Loucy (cell line): Measurements from ENCODE around the gene SEMA5A.

ENCODE experiments used
- H2AFZ ChIP-seq: fragments of 200-600 bp; sonication (generic); 2 replicates; pipeline ENCODE4 v1.6.0; 2016; ENCODE audit warnings: antibody characterized with exemption, mild to moderate bottlenecking, low read length, moderate library complexity
- H3F3A ChIP-seq: fragments of 200-600 bp; 2 replicates; pipeline ENCODE4 v1.6.0; 2016; ENCODE audit warnings: antibody characterized with exemption, low read depth, mild to moderate bottlenecking
- H3K27me3 ChIP-seq: fragments of 200-600 bp; sonication (generic); 2 replicates; pipeline ENCODE4 v1.6.1; 2014; ENCODE audit warnings: low read length, mild to moderate bottlenecking; ENCODE audit not compliant: insufficient read depth, poor library complexity, severe bottlenecking
- H3K36me3 ChIP-seq: fragments of 200-600 bp; sonication (generic); 2 replicates; pipeline ENCODE4 v1.6.1; 2016; ENCODE audit warnings: low read length; ENCODE audit not compliant: insufficient read depth
- H3K4me1 ChIP-seq: fragments of 200-600 bp; sonication (generic); 2 replicates; pipeline ENCODE4 v1.5.1; 2014; ENCODE audit warnings: low read length, mild to moderate bottlenecking; ENCODE audit not compliant: insufficient read depth, poor library complexity, severe bottlenecking
- H3K4me2 ChIP-seq: fragments of 200-600 bp; sonication (generic); 2 replicates; pipeline ENCODE4 v1.6.0; 2014; ENCODE audit warnings: antibody characterized with exemption, low read length, low read depth, mild to moderate bottlenecking; ENCODE audit not compliant: poor library complexity, severe bottlenecking
- H3K4me3 ChIP-seq: fragments of 200-600 bp; sonication (generic); 2 replicates; pipeline ENCODE4 v1.5.1; 2014; ENCODE audit warnings: low read length, mild to moderate bottlenecking, mixed read lengths; ENCODE audit not compliant: poor library complexity, severe bottlenecking
- H3K79me2 ChIP-seq: fragments of 200-600 bp; sonication (generic); 2 replicates; pipeline ENCODE4 v1.6.1; 2014; ENCODE audit warnings: low read length; ENCODE audit not compliant: insufficient read depth
- H3K9ac ChIP-seq: fragments of 200-600 bp; sonication (generic); 2 replicates; pipeline ENCODE4 v1.6.0; 2014; ENCODE audit warnings: mild to moderate bottlenecking, low read depth, low read length, moderate library complexity; ENCODE audit not compliant: poor library complexity, severe bottlenecking
- H3K9me2 ChIP-seq: fragments of 200-600 bp; sonication (generic); replicated peaks from 2 replicates; pipeline ENCODE4 v1.6.1; 2016; ENCODE audit warnings: low read depth, low read length, mixed read lengths
- H3K9me3 ChIP-seq: fragments of 200-600 bp; sonication (generic); 2 replicates; pipeline ENCODE4 v1.6.1; 2014; ENCODE audit warnings: mild to moderate bottlenecking, antibody characterized with exemption, low read length, low read depth; ENCODE audit not compliant: insufficient read depth
- H4K20me1 ChIP-seq: fragments of 200-600 bp; sonication (generic); 2 replicates; pipeline ENCODE4 v1.6.0; 2014; ENCODE audit warnings: antibody characterized with exemption, low read length, mild to moderate bottlenecking; ENCODE audit not compliant: insufficient read depth, poor library complexity, severe bottlenecking
- EZH2phosphoT487 ChIP-seq: fragments of 200-600 bp; IDR thresholded peaks from 2 replicates; pipeline ENCODE4 v1.6.1; 2018; ENCODE audit warnings: antibody characterized with exemption, mild to moderate bottlenecking, moderate library complexity, borderline replicate concordance
- TF ChIP-seq, protein P1 (sequence below): fragments of 200-600 bp; sonication (generic); conservative IDR thresholded peaks from 2 replicates; pipeline ENCODE4 v1.5.1; 2014; ENCODE audit warnings: mild to moderate bottlenecking, antibody characterized with exemption, low read length

Gene SEMA5A

GRCh38 chr5:9202636-9203035 lies 343.2 kb downstream of the SEMA5A start:
- H3K4me2 ChIP-seq = no peak overlapping the region
- H3K4me1 ChIP-seq = no peaks in the 10 kb centered on the region
- no peak overlapping the region for H3K4me3 ChIP-seq
- H3F3A ChIP-seq = no peaks in the 10 kb centered on the region
- no peaks in the 10 kb centered on the region for H3K9me3 ChIP-seq
- no peaks in the 10 kb centered on the region for H4K20me1 ChIP-seq
- no peak overlapping the region for H2AFZ ChIP-seq
- H3K9ac ChIP-seq = no peak overlapping the region
- no peaks in the 10 kb centered on the region for H3K79me2 ChIP-seq
- no peaks in the 10 kb centered on the region for H3K9me2 ChIP-seq
- H3K27me3 ChIP-seq = no peaks in the 10 kb centered on the region
- TF ChIP-seq, protein P1, sequence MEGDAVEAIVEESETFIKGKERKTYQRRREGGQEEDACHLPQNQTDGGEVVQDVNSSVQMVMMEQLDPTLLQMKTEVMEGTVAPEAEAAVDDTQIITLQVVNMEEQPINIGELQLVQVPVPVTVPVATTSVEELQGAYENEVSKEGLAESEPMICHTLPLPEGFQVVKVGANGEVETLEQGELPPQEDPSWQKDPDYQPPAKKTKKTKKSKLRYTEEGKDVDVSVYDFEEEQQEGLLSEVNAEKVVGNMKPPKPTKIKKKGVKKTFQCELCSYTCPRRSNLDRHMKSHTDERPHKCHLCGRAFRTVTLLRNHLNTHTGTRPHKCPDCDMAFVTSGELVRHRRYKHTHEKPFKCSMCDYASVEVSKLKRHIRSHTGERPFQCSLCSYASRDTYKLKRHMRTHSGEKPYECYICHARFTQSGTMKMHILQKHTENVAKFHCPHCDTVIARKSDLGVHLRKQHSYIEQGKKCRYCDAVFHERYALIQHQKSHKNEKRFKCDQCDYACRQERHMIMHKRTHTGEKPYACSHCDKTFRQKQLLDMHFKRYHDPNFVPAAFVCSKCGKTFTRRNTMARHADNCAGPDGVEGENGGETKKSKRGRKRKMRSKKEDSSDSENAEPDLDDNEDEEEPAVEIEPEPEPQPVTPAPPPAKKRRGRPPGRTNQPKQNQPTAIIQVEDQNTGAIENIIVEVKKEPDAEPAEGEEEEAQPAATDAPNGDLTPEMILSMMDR = no peak
- no peak for TF ChIP-seq EZH2phosphoT487
- H3K36me3 ChIP-seq = no peaks in the 10 kb centered on the region

DNA sequence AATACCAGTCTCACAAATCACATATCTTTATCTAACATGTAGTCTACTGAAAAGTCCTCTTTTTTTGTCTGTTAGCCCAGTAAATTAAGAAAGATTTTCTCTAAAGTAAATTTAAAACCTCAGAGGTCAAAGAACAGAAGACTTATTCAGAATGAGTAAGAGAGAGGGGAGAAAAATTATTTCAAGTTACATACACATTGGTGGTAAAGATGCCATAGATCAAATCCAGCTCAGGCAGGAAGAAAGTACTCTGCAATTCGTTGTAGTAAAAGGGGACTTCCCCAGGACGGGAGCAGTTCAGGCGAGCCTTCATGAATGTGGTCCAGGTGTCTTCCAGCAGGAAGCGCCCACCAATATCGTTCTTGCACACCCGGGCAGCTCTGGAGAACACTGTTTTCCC lies 344.1 kb downstream of the SEMA5A start:
- H3K9me3 ChIP-seq = no peaks in the 10 kb centered on the region
- no peak overlapping the region for H3K9ac ChIP-seq
- H3K4me2 ChIP-seq = no peak overlapping the region
- no peak overlapping the region for H2AFZ ChIP-seq
- no peaks in the 10 kb centered on the region for H3K36me3 ChIP-seq
- no peaks in the 10 kb centered on the region for H3K4me1 ChIP-seq
- H3K4me3 ChIP-seq = no peak overlapping the region
- H3K9me2 ChIP-seq = no peaks in the 10 kb centered on the region
- H4K20me1 ChIP-seq = no peaks in the 10 kb centered on the region
- H3K27me3 ChIP-seq = no peaks in the 10 kb centered on the region
- H3F3A ChIP-seq = no peaks in the 10 kb centered on the region
- TF ChIP-seq, protein P1 = no peak
- no peak for TF ChIP-seq EZH2phosphoT487
- H3K79me2 ChIP-seq = no peaks in the 10 kb centered on the region

GRCh38 chr5:9201011-9201410 lies 344.9 kb downstream of the SEMA5A start:
- Histone ChIP-seq H3K36me3 (no peaks in the 10 kb centered on the region), H3F3A (no peaks in the 10 kb centered on the region), H4K20me1 (no peaks in the 10 kb centered on the region), H3K9ac (no peak overlapping the region), H3K79me2 (no peaks in the 10 kb centered on the region), H2AFZ (no peak overlapping the region), H3K9me2 (no peaks in the 10 kb centered on the region), H3K27me3 (no peaks in the 10 kb centered on the region), H3K4me2 (no peak overlapping the region), H3K9me3 (no peaks in the 10 kb centered on the region), H3K4me1 (no peaks in the 10 kb centered on the region), H3K4me3 (no peak overlapping the region)
- TF ChIP-seq EZH2phosphoT487 = no peak

GRCh38 chr5:9198394-9198793 lies 347.5 kb downstream of the SEMA5A start:
- H2AFZ ChIP-seq = no peak overlapping the region
- no peaks in the 10 kb centered on the region for H3K36me3 ChIP-seq
- H3K9ac ChIP-seq = no peak overlapping the region
- no peaks in the 10 kb centered on the region for H3K27me3 ChIP-seq
- no peaks in the 10 kb centered on the region for H3K9me3 ChIP-seq
- no peak overlapping the region for H3K4me3 ChIP-seq
- H3K79me2 ChIP-seq = no peaks in the 10 kb centered on the region
- H4K20me1 ChIP-seq = no peaks in the 10 kb centered on the region
- H3K4me1 ChIP-seq = no peaks in the 10 kb centered on the region
- H3F3A ChIP-seq = no peaks in the 10 kb centered on the region
- no peak for TF ChIP-seq EZH2phosphoT487
- TF ChIP-seq, protein P1 = no peak
- no peaks in the 10 kb centered on the region for H3K9me2 ChIP-seq
- no peak overlapping the region for H3K4me2 ChIP-seq
